Thymus (tissue), 11 donors: ENCODE results near the gene MYL3. TPM values are rescaled to one million over a fixed set of nuclear protein-coding genes. Genes with fewer than 3 reads are reported as not detected.
"Not testable (repeated sequence)": the region's sequence is repeated elsewhere in the genome, so short reads cannot be mapped to it uniquely, and the experiment has no call there.

ENCODE experiments used
- DNase-seq, 9 donors: peaks; one replicate each; pipeline ENCODE4 v3.0.0-alpha.2; 2013; ENCODE audit warnings: low spot score in 9 of 9, low read depth in 6 of 9, missing footprints in 1 of 9
- H3K27ac ChIP-seq, 2 donors: one replicate each; pipeline ENCODE4 v1.5.1; 2013; ENCODE audit warnings: control low read depth in 1 of 2, low read depth in 1 of 2, low read length in 1 of 2, mild to moderate bottlenecking in 1 of 2, moderate library complexity in 1 of 2
- H3K27me3 ChIP-seq, 2 donors: one replicate each; pipeline ENCODE4 v1.5.1; 2013; ENCODE audit warnings: low read length in 1 of 2; ENCODE audit not compliant: control insufficient read depth in 2 of 2, insufficient read depth in 1 of 2
- H3K36me3 ChIP-seq, 2 donors: one replicate each; pipeline ENCODE4 v1.5.1; 2013; ENCODE audit warnings: low read length in 1 of 2, mild to moderate bottlenecking in 1 of 2, moderate library complexity in 1 of 2; ENCODE audit not compliant: control insufficient read depth in 2 of 2, insufficient read depth in 2 of 2
- H3K4me1 ChIP-seq, 2 donors: one replicate each; pipeline ENCODE4 v1.5.1; 2013; ENCODE audit warnings: low read length in 2 of 2; ENCODE audit not compliant: control insufficient read depth in 2 of 2, insufficient read depth in 2 of 2
- H3K4me3 ChIP-seq, 2 donors: one replicate each; pipeline ENCODE4 v1.5.1; 2013; ENCODE audit warnings: low read length in 2 of 2, control low read depth in 1 of 2, mild to moderate bottlenecking in 1 of 2
- H3K9me3 ChIP-seq, 2 donors: one replicate each; pipeline ENCODE4 v1.5.1; 2013; ENCODE audit warnings: low read length in 1 of 2, mild to moderate bottlenecking in 1 of 2; ENCODE audit not compliant: control insufficient read depth in 2 of 2, insufficient read depth in 1 of 2
- WGBS: extraction: QIAGEN DNeasy Blood & Tissue Kit; methylation state at CpG from one replicate; pipeline ENCODE4 v1.1.7; 2013; 5-methylcytosine and 5-hydroxymethylcytosine counted together
- polyA plus RNA-seq: library from polyadenylated mRNA; stranded (reverse); fragments of 200-250 nt; gene quantifications from one replicate; pipeline ENCODE4 v1.2.3, GENCODE V29; 2013
- total RNA-seq: library from RNA; stranded (reverse); fragments of 120-200 nt; gene quantifications from one replicate; pipeline ENCODE4 v1.2.4, GENCODE V29; 2013
- donor health status: healthy.

Gene MYL3
- total and polyA plus RNA-seq, 2 donors: 0.19 to 0.50 TPM

- Histone ChIP-seq H3K9me3 (peaks cover 0 to 18% of the 10 kb centered on the region in 2 donors), H3K4me1 (peaks cover 3 to 6% of the 10 kb centered on the region in 2 donors), H3K27me3 (no peaks in the 10 kb centered on the region), H3K36me3 (no peaks in the 10 kb centered on the region), H3K4me3 (no peak overlapping the region), H3K27ac (no peak overlapping the region)
- DNase-seq: no peak
- 97% methylated on average over 65 of the region's 65 CpGs for WGBS
These were observed 29.6 kb downstream of the MYL3 start for GRCh38 chr3:46833346-46834300.

DNA sequence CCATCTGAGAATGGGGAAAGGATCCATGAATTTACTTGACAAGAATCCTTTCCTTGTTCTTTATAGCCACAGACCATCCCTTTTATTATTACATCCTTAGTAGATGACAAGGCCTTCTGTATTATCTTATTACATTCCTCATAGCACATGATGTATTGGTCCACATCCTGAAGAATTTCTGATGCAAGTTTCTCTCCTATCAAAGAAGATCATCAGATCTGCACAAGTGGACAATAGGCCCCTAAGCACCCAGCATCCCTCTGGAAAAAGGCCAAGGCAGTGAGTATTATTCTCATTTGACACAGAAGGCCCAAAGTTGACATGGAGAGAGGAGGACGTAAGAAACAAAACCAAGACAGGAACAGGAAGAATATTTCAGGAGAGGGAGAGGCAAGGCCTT is 31.4 kb downstream of the MYL3 start:
- no peaks in the 10 kb centered on the region for H3K27me3 ChIP-seq
- no peak overlapping the region for H3K27ac ChIP-seq
- no peak overlapping the region for H3K4me3 ChIP-seq
- no peak for DNase-seq
- 51% methylated on average over 1 of the region's 1 CpG for WGBS
- H3K4me1 ChIP-seq: peaks cover 3 to 6% of the 10 kb centered on the region in 2 donors
- H3K36me3 ChIP-seq: no peaks in the 10 kb centered on the region
- peaks cover 0 to 14% of the 10 kb centered on the region in 2 donors for H3K9me3 ChIP-seq

DNA sequence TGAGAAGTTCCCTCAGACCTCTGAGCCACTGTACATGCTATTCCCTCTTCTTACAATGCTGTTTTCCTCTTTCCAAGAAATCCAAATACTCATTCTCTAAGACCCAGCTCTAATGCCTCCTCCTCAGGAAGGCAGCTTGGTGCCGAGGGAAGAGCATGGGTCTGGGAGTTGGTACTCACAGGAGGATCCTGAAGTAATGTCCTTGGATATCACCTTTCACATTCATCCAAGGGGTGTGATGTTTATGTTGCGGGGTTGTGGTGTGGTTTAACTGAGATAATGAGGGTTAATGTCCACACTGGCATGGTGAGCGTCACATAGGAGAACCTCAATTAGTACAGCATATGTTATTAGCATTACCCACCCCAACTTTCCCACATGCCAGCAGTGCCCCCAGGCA is 31.9 kb downstream of the MYL3 start:
- 98% methylated on average over 3 of the region's 3 CpGs for WGBS
- no peak for DNase-seq
- H3K36me3 ChIP-seq: no peaks in the 10 kb centered on the region
- no peak overlapping the region for H3K27ac ChIP-seq
- no peaks in the 10 kb centered on the region for H3K27me3 ChIP-seq
- peaks cover 3 to 6% of the 10 kb centered on the region in 2 donors for H3K4me1 ChIP-seq
- H3K4me3 ChIP-seq: no peak overlapping the region
- peaks cover 0 to 14% of the 10 kb centered on the region in 2 donors for H3K9me3 ChIP-seq

DNA sequence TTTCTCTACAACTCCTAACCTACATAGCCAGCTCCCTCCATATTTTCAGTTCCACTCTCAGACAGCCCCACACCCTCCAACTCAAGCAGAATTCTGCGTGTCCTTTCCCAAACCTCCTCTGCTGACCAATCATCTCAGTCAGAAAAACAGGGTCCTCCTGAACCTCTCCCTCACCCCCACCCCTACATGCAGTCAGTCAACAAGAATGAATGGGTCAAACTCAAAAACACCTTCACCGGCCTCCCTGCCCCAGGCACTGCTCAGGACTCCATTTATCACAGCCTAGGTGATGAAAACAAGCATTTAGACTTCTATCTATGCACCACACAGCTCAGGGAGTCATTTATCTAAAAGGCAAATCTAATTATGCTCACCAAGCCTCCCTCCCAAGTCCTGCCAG is 32.4 kb downstream of the MYL3 start:
- Histone ChIP-seq H3K9me3 (peaks cover 0 to 14% of the 10 kb centered on the region in 2 donors), H3K36me3 (no peaks in the 10 kb centered on the region), H3K4me3 (no peak overlapping the region), H3K4me1 (peaks cover 3 to 6% of the 10 kb centered on the region in 2 donors), H3K27me3 (no peaks in the 10 kb centered on the region), H3K27ac (no peak overlapping the region)
- DNase-seq: no peak
- WGBS: 98% methylated on average over 2 of the region's 2 CpGs

- peak in 1 of 9 donors; percentile 49 for DNase-seq
- WGBS: 52% methylated on average over 4 of the region's 4 CpGs
- Histone ChIP-seq H3K27ac (no peak overlapping the region), H3K4me1 (peaks cover 3 to 6% of the 10 kb centered on the region in 2 donors), H3K9me3 (peaks cover 0 to 14% of the 10 kb centered on the region in 2 donors), H3K4me3 (no peak overlapping the region), H3K36me3 (no peaks in the 10 kb centered on the region), H3K27me3 (no peaks in the 10 kb centered on the region)
These were observed 33.5 kb downstream of the MYL3 start for GRCh38 chr3:46829699-46830208.

GRCh38 chr3:46825450-46825849 is 37.8 kb downstream of the MYL3 start:
- Histone ChIP-seq H3K4me3 (no peak overlapping the region), H3K9me3 (peaks cover 0 to 29% of the 10 kb centered on the region in 2 donors), H3K36me3 (no peaks in the 10 kb centered on the region), H3K4me1 (peaks cover 3 to 6% of the 10 kb centered on the region in 2 donors), H3K27me3 (no peaks in the 10 kb centered on the region), H3K27ac (no peak overlapping the region)
- DNase-seq: no peak
- WGBS: 96% methylated on average over 2 of the region's 2 CpGs

DNA sequence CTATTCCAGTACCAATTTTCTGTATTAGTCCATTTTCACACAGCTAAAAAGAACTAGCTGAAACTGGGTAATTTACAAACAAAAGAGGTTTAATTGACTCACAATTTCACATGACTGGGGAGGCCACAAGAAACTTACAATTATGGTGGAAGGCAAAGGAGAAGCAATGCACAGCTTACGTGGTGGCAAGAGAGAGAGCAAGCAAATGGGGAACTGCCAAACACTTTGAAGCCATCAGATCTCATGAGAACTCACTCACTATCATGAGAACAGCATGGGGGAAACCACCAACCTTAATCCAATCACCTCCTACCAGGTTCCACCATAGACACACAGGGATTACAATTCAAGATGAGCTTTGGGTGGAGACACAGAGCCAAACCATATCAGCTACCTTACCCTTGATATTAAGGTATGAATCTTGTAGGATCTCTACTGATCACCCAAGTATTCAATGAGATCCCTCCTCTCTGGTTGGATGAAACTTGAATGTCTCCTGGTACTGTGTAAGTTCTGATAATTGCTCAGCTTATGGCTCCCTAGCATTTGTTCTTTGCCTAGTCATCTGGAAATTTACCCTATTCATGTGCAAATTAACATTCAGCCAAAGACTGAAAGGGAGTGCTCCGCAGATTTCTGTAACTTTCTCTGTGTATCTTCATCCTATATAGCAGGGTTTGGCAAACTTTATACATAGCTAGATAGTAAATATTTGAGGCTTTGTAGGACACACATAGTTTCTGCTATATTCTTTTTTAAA is 38.9 kb downstream of the MYL3 start:
- H3K9me3 ChIP-seq: peaks cover 0 to 19% of the 10 kb centered on the region in 2 donors
- no peaks in the 10 kb centered on the region for H3K36me3 ChIP-seq
- no peaks in the 10 kb centered on the region for H3K27me3 ChIP-seq
- peaks cover 3 to 4% of the 10 kb centered on the region in 2 donors for H3K4me1 ChIP-seq
- 95% methylated on average over 2 of the region's 2 CpGs for WGBS
- H3K27ac ChIP-seq: no peak overlapping the region
- H3K4me3 ChIP-seq: no peak overlapping the region
- no peak for DNase-seq

DNA sequence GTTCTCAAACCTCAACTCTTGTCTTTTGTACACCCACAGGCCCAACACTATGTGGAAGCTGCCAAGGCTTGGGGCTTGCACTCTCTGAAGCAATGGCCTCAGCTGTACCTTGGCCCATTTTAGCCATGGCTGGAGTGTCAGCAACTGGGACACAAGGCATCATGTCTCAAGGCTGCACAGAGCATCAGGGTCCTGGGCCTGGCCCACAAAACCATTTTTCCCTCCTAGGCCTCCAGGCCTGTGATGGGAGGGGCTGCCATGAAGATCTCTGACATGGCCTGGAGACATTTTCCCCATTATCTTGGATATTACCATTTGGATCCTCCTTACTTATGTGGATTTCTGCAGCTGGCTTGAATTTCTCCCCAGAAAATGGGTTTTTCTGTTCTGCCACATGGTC is 39.9 kb downstream of the MYL3 start:
- DNase-seq, H3K4me1 ChIP-seq: not testable (repeated sequence)

GRCh38 chr3:46821553-46821952 is 41.7 kb downstream of the MYL3 start:
- Histone ChIP-seq H3K36me3 (no peaks in the 10 kb centered on the region), H3K4me1 (no peaks in the 10 kb centered on the region), H3K27ac (no peak overlapping the region), H3K9me3 (peaks cover 0 to 14% of the 10 kb centered on the region in 2 donors), H3K27me3 (no peaks in the 10 kb centered on the region), H3K4me3 (no peak overlapping the region)
- WGBS: 90% methylated on average over 1 of the region's 1 CpG
- DNase-seq: no peak

More for the DNA sequence above, 39.9 kb downstream of the MYL3 start:
- not testable (repeated sequence) for H3K27ac ChIP-seq, H3K36me3 ChIP-seq, H3K4me3 ChIP-seq, H3K27me3 ChIP-seq
- peaks cover 0 to 14% of the 10 kb centered on the region in 2 donors for H3K9me3 ChIP-seq
